Measurements from ENCODE around the gene HIC2. TPM values are rescaled to one million over a fixed set of nuclear protein-coding genes. Genes with fewer than 3 reads are reported as not detected.
A peak's percentile ranks its signal among the peaks of the same experiment; 100 is the strongest.

The HIC2 gene
- total RNA-seq, 1 experiment from 2014 or later = 6.7 TPM

- Histone ChIP-seq H3K9me2 (ENCODE audit: insufficient read depth) (no peaks in the 10 kb centered on the region), H3K4me1 (ENCODE audit: control insufficient read depth in 1 of 2, insufficient read depth in 2 of 2, low read length in 2 of 2) (no peaks in the 10 kb centered on the region), H3K27me3 (ENCODE audit: insufficient read depth, low read length) (no peaks in the 10 kb centered on the region), H4K20me1 (ENCODE audit: insufficient read depth) (no peaks in the 10 kb centered on the region), H3K9ac (ENCODE audit: low read length) (no peak overlapping the region), H3K27ac (ENCODE audit: low read depth, low read length) (no peak overlapping the region), H3K79me2 (ENCODE audit: insufficient read depth, low read length) (no peaks in the 10 kb centered on the region), H3K4me2 (ENCODE audit: low read length) (no peak overlapping the region), H3K4me3 (replicated peaks in 1 of 2; ENCODE audit: low read depth in 1 of 2, low read length in 2 of 2) (no peak overlapping the region), H3K36me3 (ENCODE audit: control insufficient read depth in 1 of 2, insufficient read depth in 2 of 2, low read length in 2 of 2) (no peaks in the 10 kb centered on the region), H3K9me3 (ENCODE audit: control insufficient read depth in 1 of 2, insufficient read depth in 1 of 2, low read depth in 1 of 2, low read length in 2 of 2) (no peaks in the 10 kb centered on the region), H2AFZ (ENCODE audit: low read depth, low read length, poor library complexity, severe bottlenecking) (no peak overlapping the region)
- intact Hi-C loops (cut with micrococcal nuclease) = no loop called here
- no TSS peak for BruUV-seq (replicated peaks)
- ChIA-PET RAD21 (ENCODE audit: low non-redundant PET in 1 of 2, low total read pairs in 2 of 2, uncharacterized antibody in 2 of 2, unreplicated experiment in 2 of 2) (no interaction called here), POLR2A (no interaction called here), CTCF (interaction anchor here (1.8 kb wide), 1 partner anchor 9 kb away, joined by 4 read pairs; no protein-coding TSS in a partner anchor)
- ATAC-seq (0 out of 2 replicates have a peak, but pooled peaks have one; percentile 25), DNase-seq (ENCODE audit: low read depth, low spot score) (no peak)
- TF ChIP-seq YY1 (IDR thresholded peaks at IDR 0.05; ENCODE audit: extremely low read depth, insufficient replicate concordance, low read depth, low read length) = no peak
- no peak for TF ChIP-seq CBX3 (IDR thresholded peaks at IDR 0.05; ENCODE audit: low read depth)
- TF ChIP-seq SP1 (IDR thresholded peaks at IDR 0.05; ENCODE audit: low read depth) = no peak
- no peak for TF ChIP-seq FOSL1 (IDR thresholded peaks at IDR 0.05; ENCODE audit: low read depth)
- no peak for TF ChIP-seq CTCF (IDR thresholded peaks at IDR 0.05 in 2 of 3, conservative IDR thresholded peaks at IDR 0.05 in 1 of 3; ENCODE audit: borderline replicate concordance in 1 of 3, insufficient read depth in 1 of 3, low read depth in 2 of 3, low read length in 2 of 3)
- TF ChIP-seq ZFX (IDR thresholded peaks at IDR 0.05) = no peak
- no peak for TF ChIP-seq EGR1 (IDR thresholded peaks at IDR 0.05; ENCODE audit: low read depth)
- TF ChIP-seq SIN3A (IDR thresholded peaks at IDR 0.05; ENCODE audit: low read depth) = no peak
- TF ChIP-seq POLR2A (IDR thresholded peaks at IDR 0.05; ENCODE audit: borderline replicate concordance, extremely low read depth, insufficient read depth, insufficient read length) = no peak
- no peak for TF ChIP-seq EZH2phosphoT487 (IDR thresholded peaks at IDR 0.05; ENCODE audit: borderline replicate concordance)
- TF ChIP-seq ELF1 (IDR thresholded peaks at IDR 0.05; ENCODE audit: borderline replicate concordance, low read depth) = no peak
- no peak for TF ChIP-seq ZNF274 (IDR thresholded peaks at IDR 0.05; ENCODE audit: low read depth, low read length)
- no peak for TF ChIP-seq POLR2AphosphoS5 (IDR thresholded peaks at IDR 0.05; ENCODE audit: low read depth, low read length)
- no peak for TF ChIP-seq JUND (IDR thresholded peaks at IDR 0.05)
- TF ChIP-seq, protein P1, sequence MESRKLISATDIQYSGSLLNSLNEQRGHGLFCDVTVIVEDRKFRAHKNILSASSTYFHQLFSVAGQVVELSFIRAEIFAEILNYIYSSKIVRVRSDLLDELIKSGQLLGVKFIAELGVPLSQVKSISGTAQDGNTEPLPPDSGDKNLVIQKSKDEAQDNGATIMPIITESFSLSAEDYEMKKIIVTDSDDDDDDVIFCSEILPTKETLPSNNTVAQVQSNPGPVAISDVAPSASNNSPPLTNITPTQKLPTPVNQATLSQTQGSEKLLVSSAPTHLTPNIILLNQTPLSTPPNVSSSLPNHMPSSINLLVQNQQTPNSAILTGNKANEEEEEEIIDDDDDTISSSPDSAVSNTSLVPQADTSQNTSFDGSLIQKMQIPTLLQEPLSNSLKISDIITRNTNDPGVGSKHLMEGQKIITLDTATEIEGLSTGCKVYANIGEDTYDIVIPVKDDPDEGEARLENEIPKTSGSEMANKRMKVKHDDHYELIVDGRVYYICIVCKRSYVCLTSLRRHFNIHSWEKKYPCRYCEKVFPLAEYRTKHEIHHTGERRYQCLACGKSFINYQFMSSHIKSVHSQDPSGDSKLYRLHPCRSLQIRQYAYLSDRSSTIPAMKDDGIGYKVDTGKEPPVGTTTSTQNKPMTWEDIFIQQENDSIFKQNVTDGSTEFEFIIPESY (IDR thresholded peaks at IDR 0.05; ENCODE audit: extremely low read depth, insufficient replicate concordance, low read length) = no peak
- no peak for TF ChIP-seq EZH2 (IDR thresholded peaks at IDR 0.05)
- TF ChIP-seq TCF7L2 (IDR thresholded peaks at IDR 0.05; ENCODE audit: borderline replicate concordance, extremely low read depth, insufficient read depth, insufficient read length) = no peak
- TF ChIP-seq CEBPB (IDR thresholded peaks at IDR 0.05; ENCODE audit: low read depth) = no peak
- TF ChIP-seq MAX (IDR thresholded peaks at IDR 0.05) = no peak
- no peak for TF ChIP-seq RAD21 (IDR thresholded peaks at IDR 0.05; ENCODE audit: low read depth)
Observed at GRCh38 chr22:21457023-21457787, 40.0 kb downstream of the HIC2 start.

Data from HCT116 (cell line).